ENCODE measurements around the gene GABARAP.

The GABARAP gene

DNA sequence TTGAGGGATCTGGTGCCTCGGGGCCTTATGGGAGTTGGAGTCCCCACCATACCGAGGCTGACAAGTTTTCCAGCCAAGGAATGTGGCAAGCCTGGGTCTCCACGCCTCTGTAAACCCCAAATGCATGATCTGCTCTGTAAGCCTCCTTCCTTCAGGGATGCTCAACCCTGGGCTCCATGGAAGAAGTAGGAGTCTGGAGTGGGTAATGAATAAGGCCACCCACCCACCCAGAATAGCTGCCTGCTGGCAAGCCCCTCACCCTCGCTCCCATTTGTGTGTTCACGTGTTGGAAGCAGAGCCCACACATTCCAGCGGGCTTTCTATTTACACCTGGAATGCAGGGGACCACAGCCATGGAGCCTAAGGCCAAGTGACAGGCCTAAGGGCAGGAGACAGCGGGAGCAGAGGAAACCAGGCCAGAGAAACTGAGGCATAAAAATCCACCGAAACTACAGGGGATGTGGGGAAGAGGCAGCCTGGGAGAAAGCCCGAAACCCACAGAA lies 27.1 kb downstream of the GABARAP start:
- H3K4me1 Mint-ChIP-seq (ENCODE audit: low read depth) = peaks cover 66% of the 10 kb centered on the region
- peak overlapping the region; percentile 89 for H3K4me3 Mint-ChIP-seq
- H3K27me3 Mint-ChIP-seq = no peaks in the 10 kb centered on the region
- peak overlapping the region; percentile 91 for H3K27ac Mint-ChIP-seq
- H3K36me3 Mint-ChIP-seq = no peaks in the 10 kb centered on the region
- H3K9me3 Mint-ChIP-seq (ENCODE audit: low read depth) = no peaks in the 10 kb centered on the region

GRCh38 chr17:7214300-7215135 lies 27.7 kb downstream of the GABARAP start:
- Mint-ChIP-seq H3K27ac (peak overlapping the region; percentile 91), H3K4me1 (ENCODE audit: low read depth) (peaks cover 63% of the 10 kb centered on the region), H3K36me3 (no peaks in the 10 kb centered on the region), H3K4me3 (peak overlapping the region; percentile 89), H3K27me3 (no peaks in the 10 kb centered on the region), H3K9me3 (ENCODE audit: low read depth) (no peaks in the 10 kb centered on the region)

GRCh38 chr17:7213895-7214299 lies 28.4 kb downstream of the GABARAP start:
- Mint-ChIP-seq H3K27me3 (no peaks in the 10 kb centered on the region), H3K27ac (peak overlapping the region; percentile 91), H3K4me1 (ENCODE audit: low read depth) (peaks cover 57% of the 10 kb centered on the region), H3K9me3 (ENCODE audit: low read depth) (no peaks in the 10 kb centered on the region), H3K4me3 (peak overlapping the region; percentile 89), H3K36me3 (no peaks in the 10 kb centered on the region)

DNA sequence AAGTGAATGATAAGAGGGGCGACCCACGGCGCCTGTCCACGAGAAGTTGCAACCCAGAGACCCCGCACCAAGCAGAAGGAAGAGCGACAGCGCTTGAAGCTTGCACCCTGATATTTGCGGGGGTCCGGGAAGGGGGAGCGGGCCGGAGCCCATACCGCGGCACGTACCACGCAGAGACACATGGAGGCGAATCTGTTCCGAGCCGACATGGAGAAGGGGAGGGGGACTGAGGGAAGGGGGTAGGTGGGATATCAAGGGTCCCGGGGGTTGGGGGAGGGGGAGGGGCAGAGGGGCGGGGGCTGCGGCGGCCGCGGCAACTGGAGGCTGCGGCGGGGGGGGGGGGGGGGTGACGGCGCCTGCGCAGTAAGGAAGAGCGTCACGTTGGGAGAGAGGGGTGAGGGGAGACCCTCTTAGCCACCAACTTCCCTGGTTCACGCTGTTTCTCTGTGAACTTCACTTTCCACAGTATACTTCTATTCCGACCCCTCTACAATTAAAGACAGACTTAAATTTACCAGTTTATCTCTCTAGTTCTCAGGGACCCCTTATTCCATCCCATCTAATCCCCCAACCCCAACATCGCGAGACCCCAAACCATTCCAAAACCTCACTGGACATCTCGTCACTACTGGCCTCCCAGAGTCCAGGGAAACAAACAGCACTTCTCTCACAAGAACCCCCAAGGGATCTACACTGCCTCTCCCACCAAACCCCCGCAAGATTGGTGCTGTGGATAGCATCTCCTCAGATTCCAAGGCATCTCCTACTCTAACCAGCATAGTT lies 30.6 kb downstream of the GABARAP start:
- Mint-ChIP-seq H3K36me3 (no peaks in the 10 kb centered on the region), H3K27ac (no peak overlapping the region), H3K27me3 (no peaks in the 10 kb centered on the region), H3K9me3 (ENCODE audit: low read depth) (no peaks in the 10 kb centered on the region), H3K4me3 (no peak overlapping the region), H3K4me1 (ENCODE audit: low read depth) (peaks cover 45% of the 10 kb centered on the region)

DNA sequence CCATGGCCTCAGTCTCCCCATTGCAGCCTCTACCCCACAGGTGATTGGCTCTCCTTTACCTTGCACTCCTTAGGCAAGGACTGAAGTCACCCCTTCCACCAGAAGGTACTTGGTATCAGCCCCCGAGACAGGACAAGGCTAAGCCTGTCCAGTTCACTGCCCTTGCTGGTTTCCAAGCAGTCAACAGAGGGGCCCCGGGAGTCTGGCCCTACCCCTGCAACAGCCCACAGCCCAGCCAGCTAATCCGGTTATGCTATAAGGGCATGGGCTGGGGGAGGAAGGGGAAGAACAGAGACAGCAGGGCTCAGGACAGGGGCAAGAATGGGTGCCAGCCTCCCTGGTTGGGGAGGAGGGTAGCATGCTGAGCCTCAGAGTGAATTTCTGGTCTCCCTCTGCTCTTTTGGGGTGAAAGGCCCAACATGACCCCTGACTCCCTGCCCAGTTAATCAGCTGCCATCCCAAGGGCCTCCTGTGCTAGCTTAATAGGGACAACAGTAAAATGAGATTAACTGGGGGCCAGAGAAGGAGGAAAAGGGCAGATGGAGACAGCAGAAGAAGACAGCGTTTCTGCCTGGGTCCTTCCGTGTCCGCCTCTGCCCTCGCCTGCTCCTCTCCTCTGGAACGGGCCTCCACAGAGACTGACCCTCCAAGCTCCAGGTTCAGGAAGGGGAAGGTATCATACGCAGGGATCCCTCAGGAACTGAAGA lies 33.3 kb downstream of the GABARAP start:
- H3K36me3 Mint-ChIP-seq = no peaks in the 10 kb centered on the region
- no peaks in the 10 kb centered on the region for H3K27me3 Mint-ChIP-seq
- H3K4me1 Mint-ChIP-seq (ENCODE audit: low read depth) = peaks cover 42% of the 10 kb centered on the region
- no peak overlapping the region for H3K4me3 Mint-ChIP-seq
- no peak overlapping the region for H3K27ac Mint-ChIP-seq
- no peaks in the 10 kb centered on the region for H3K9me3 Mint-ChIP-seq (ENCODE audit: low read depth)

GRCh38 chr17:7208027-7208571 lies 34.1 kb downstream of the GABARAP start:
- Mint-ChIP-seq H3K27ac (no peak overlapping the region), H3K4me1 (ENCODE audit: low read depth) (peaks cover 35% of the 10 kb centered on the region), H3K9me3 (ENCODE audit: low read depth) (no peaks in the 10 kb centered on the region), H3K27me3 (no peaks in the 10 kb centered on the region), H3K36me3 (no peaks in the 10 kb centered on the region), H3K4me3 (no peak overlapping the region)

DNA sequence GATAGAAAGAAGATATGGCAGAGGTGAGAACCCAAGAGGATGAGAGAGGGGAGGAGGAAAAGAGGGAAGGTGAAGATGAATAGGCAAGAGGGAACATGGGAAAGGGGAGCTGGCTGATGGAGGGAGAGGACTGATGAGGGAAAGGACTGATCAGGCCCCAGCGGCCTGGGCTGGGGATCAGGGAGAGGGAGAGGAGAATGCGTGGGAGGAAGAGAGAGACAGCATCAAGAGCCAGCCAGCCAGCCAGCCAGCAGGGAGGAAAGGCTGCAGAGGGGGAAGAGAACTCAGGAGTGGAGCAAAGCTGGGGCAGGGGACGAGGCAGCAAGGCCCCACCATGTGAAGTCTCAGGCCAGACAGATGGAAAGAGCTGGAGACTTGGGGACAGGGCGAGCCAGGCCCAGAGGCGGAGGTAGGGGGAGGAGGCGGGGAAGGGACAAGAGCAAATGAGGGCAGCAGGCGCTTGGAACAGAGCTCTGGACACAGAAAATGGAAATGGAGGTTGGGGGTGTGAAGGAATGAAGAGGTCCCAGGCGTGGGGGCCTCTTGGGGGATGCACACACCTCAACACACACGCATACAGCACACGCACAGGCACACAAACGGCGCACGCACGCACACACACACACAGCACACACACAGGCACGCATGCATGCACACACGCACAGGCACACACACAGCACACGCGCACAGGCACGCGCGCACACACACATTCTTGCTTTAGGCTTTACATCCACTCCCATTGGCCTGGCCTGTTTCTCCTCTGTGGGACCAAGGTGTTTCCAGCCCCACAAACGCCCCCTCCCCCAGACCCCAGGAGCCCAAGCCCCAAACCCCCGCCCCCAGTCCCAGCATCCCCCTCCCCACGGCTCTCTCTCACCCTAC lies 34.9 kb downstream of the GABARAP start:
- no peak overlapping the region for H3K27ac Mint-ChIP-seq
- no peaks in the 10 kb centered on the region for H3K27me3 Mint-ChIP-seq
- H3K36me3 Mint-ChIP-seq = peaks cover 3% of the 10 kb centered on the region
- no peaks in the 10 kb centered on the region for H3K9me3 Mint-ChIP-seq (ENCODE audit: low read depth)
- H3K4me1 Mint-ChIP-seq (ENCODE audit: low read depth) = peaks cover 35% of the 10 kb centered on the region
- peak overlapping the region; percentile 24 for H3K4me3 Mint-ChIP-seq

- H3K36me3 Mint-ChIP-seq = peaks cover 4% of the 10 kb centered on the region
- H3K27me3 Mint-ChIP-seq = no peaks in the 10 kb centered on the region
- no peaks in the 10 kb centered on the region for H3K9me3 Mint-ChIP-seq (ENCODE audit: low read depth)
- H3K4me3 Mint-ChIP-seq = peak overlapping the region; percentile 71
- peak overlapping the region; percentile 74 for H3K27ac Mint-ChIP-seq
- H3K4me1 Mint-ChIP-seq (ENCODE audit: low read depth) = peaks cover 28% of the 10 kb centered on the region
Observed at GRCh38 chr17:7205561-7205960, 36.7 kb downstream of the GABARAP start.

DNA sequence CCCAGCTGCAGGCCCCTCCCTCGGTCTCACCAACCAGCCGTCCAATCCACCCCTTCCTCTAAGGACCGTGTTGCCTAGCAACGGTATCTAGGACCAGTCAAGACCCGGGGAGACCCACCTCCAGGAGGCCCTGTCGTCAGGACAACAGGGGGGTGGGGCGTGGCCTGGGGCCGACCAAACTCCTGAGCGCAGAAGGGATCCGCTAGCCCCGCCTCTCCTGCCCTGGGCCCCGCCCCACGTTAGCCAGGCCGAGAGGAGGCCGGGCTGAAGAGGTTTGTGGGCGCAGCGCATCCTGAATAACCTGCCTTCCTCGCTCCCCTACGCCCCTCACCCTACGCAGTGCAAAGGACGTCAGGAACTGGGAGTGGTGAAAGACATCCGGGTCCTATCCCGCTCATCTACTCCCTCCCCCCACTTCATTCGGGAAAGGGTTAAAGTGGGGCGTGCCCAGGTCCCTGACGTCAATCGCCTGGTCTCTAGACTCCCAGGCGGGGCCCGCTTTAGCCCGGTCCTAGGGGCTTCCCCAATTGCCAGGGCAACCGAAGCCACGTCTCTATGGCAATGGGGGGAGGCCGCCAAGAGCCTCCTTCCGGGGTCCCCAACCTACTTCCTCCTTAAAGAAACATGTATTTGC lies 37.3 kb downstream of the GABARAP start:
- Mint-ChIP-seq H3K36me3 (peaks cover 4% of the 10 kb centered on the region), H3K4me1 (ENCODE audit: low read depth) (peaks cover 28% of the 10 kb centered on the region), H3K27me3 (no peaks in the 10 kb centered on the region), H3K9me3 (ENCODE audit: low read depth) (no peaks in the 10 kb centered on the region), H3K27ac (peak overlapping the region; percentile 74), H3K4me3 (peak overlapping the region; percentile 71)

DNA sequence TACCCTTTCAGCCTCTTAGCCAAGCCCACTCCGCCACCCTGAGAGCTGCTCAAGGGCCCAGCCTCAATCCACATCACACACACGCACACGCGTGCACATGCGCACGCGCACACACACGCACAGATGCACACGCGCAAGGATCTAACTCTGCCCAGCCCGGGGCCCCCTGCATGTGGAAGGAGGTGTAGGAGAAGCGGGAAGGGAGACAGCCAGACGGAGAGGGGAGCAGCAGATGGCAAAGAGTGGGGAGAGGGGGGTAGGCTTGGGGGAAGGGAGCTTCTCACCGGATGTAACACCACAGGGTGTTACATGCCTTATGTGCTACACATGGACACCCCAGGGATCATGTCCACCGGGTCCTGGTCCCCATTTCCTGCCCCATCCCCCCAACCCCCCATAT lies 37.9 kb downstream of the GABARAP start:
- peaks cover 4% of the 10 kb centered on the region for H3K36me3 Mint-ChIP-seq
- no peaks in the 10 kb centered on the region for H3K9me3 Mint-ChIP-seq (ENCODE audit: low read depth)
- peak overlapping the region; percentile 74 for H3K27ac Mint-ChIP-seq
- H3K27me3 Mint-ChIP-seq = no peaks in the 10 kb centered on the region
- H3K4me3 Mint-ChIP-seq = peak overlapping the region; percentile 71
- H3K4me1 Mint-ChIP-seq (ENCODE audit: low read depth) = peaks cover 28% of the 10 kb centered on the region

GRCh38 chr17:7203391-7203790 lies 38.9 kb downstream of the GABARAP start:
- Mint-ChIP-seq H3K27ac (no peak overlapping the region), H3K4me1 (ENCODE audit: low read depth) (peaks cover 28% of the 10 kb centered on the region), H3K27me3 (no peaks in the 10 kb centered on the region), H3K9me3 (ENCODE audit: low read depth) (no peaks in the 10 kb centered on the region), H3K4me3 (peak overlapping the region; percentile 62), H3K36me3 (peaks cover 4% of the 10 kb centered on the region)

- Mint-ChIP-seq H3K36me3 (peaks cover 2% of the 10 kb centered on the region), H3K4me1 (ENCODE audit: low read depth) (no peaks in the 10 kb centered on the region), H3K27me3 (no peaks in the 10 kb centered on the region), H3K9me3 (ENCODE audit: low read depth) (no peaks in the 10 kb centered on the region), H3K27ac (no peak overlapping the region), H3K4me3 (no peak overlapping the region)
Observed at GRCh38 chr17:7196651-7197401, 45.4 kb downstream of the GABARAP start.

DNA sequence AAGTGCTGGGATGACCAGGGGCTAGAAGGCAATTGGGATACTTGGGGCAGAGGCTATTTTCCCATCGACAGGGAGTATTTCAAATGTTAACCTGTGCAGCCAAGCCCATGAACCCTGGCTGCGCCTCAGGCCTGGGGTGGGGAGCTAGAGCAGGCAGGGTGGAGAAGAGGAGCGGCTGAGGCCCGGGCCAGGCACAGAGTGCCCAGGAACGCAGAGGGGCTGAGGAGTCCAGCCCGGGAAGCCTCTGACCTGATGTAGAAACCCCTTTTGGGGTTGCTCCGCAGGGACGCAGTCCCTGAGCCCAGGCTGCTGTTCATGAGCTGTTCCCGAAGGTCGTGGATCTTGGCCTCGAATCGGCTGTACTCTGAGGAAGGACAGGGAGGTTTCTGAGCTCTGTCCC lies 46.3 kb downstream of the GABARAP start:
- Mint-ChIP-seq H3K36me3 (peaks cover 2% of the 10 kb centered on the region), H3K27me3 (no peaks in the 10 kb centered on the region), H3K27ac (no peak overlapping the region)

More for the DNA sequence above, 46.3 kb downstream of the GABARAP start:
- H3K4me1 Mint-ChIP-seq (ENCODE audit: low read depth) = no peaks in the 10 kb centered on the region
- H3K9me3 Mint-ChIP-seq (ENCODE audit: low read depth) = no peaks in the 10 kb centered on the region
- no peak overlapping the region for H3K4me3 Mint-ChIP-seq
